Liver (tissue), 9 donors: Measurements from ENCODE around the gene TMIGD3. TPM values are rescaled to one million over a fixed set of nuclear protein-coding genes. Genes with fewer than 3 reads are reported as not detected.

Experiments used
- DNase-seq: peaks from one replicate; pipeline ENCODE4 v3.0.0-alpha.2; 2017; ENCODE audit warnings: low spot score
- H3K27ac ChIP-seq, 2 donors: one replicate each; pipeline ENCODE4 v1.7.0; 2013; ENCODE audit warnings: inconsistent platforms in 2 of 2, low read length in 2 of 2, control low read depth in 1 of 2, low read depth in 1 of 2, mild to moderate bottlenecking in 1 of 2
- H3K27me3 ChIP-seq, 4 donors: one replicate each; pipeline versions ENCODE4 v1.6.1 to v1.7.0; 2013; ENCODE audit warnings: low read length in 3 of 4, inconsistent platforms in 1 of 4, mild to moderate bottlenecking in 1 of 4, moderate library complexity in 1 of 4; ENCODE audit not compliant: control insufficient read depth in 4 of 4, insufficient read depth in 4 of 4
- H3K36me3 ChIP-seq, 4 donors: one replicate each; pipeline versions ENCODE4 v1.6.1 to v1.7.0; 2013; ENCODE audit warnings: low read length in 3 of 4, mild to moderate bottlenecking in 3 of 4, low read depth in 1 of 4, moderate library complexity in 1 of 4; ENCODE audit not compliant: control insufficient read depth in 4 of 4, insufficient read depth in 3 of 4
- H3K4me1 ChIP-seq, 4 donors: one replicate each; pipeline versions ENCODE4 v1.6.1 to v1.7.0; 2013; ENCODE audit warnings: low read length in 3 of 4, mild to moderate bottlenecking in 3 of 4, moderate library complexity in 1 of 4; ENCODE audit not compliant: control insufficient read depth in 4 of 4, insufficient read depth in 4 of 4
- H3K4me3 ChIP-seq, 3 donors: one replicate each; pipeline versions ENCODE4 v1.6.1 to v1.7.0; 2013; ENCODE audit warnings: low read length in 3 of 3, control low read depth in 1 of 3, low read depth in 1 of 3, mild to moderate bottlenecking in 1 of 3
- H3K9ac ChIP-seq, 2 donors: one replicate each; pipeline ENCODE4 v1.7.0; 2013; ENCODE audit warnings: low read length in 2 of 2, mild to moderate bottlenecking in 2 of 2, moderate library complexity in 2 of 2, control low read depth in 1 of 2, low read depth in 1 of 2
- H3K9me3 ChIP-seq, 4 donors: one replicate each; pipeline versions ENCODE4 v1.6.1 to v1.7.0; 2013; ENCODE audit warnings: low read length in 3 of 4; ENCODE audit not compliant: control insufficient read depth in 4 of 4
- ATF3 ChIP-seq: IDR thresholded peaks from 2 replicates; pipeline ENCODE4 v1.6.1; 2016; ENCODE audit warnings: antibody characterized with exemption
- CTCF ChIP-seq: fragments of 150-350 bp; IDR thresholded peaks from 2 replicates; pipeline ENCODE4 v1.5.1; 2017; ENCODE audit warnings: improper control_type of control experiment, low read depth, low read length; ENCODE audit not compliant: missing input control
- EGR1 ChIP-seq, 2 donors: IDR thresholded peaks; 2 replicates each; pipeline ENCODE4 v1.6.1; 2016 to 2018; ENCODE audit warnings: antibody characterized with exemption in 2 of 2, low read depth in 2 of 2
- FOXA1 ChIP-seq: IDR thresholded peaks from 2 replicates; pipeline ENCODE4 v1.6.1; 2016; ENCODE audit warnings: antibody characterized with exemption
- FOXA2 ChIP-seq: IDR thresholded peaks from 2 replicates; pipeline ENCODE4 v1.6.1; 2016; ENCODE audit warnings: antibody characterized with exemption
- GABPA ChIP-seq, 2 donors: IDR thresholded peaks in 1 of 2; conservative IDR thresholded peaks in 1 of 2; 2 replicates each; pipeline ENCODE4 v1.6.1; 2016; ENCODE audit warnings: antibody characterized with exemption in 2 of 2, mild to moderate bottlenecking in 1 of 2, moderate library complexity in 1 of 2
- HNF4A ChIP-seq, 2 donors: conservative IDR thresholded peaks; 2 replicates each; pipeline ENCODE4 v1.6.1; 2016; ENCODE audit warnings: antibody characterized with exemption in 2 of 2, mild to moderate bottlenecking in 2 of 2
- HNF4G ChIP-seq: IDR thresholded peaks from 2 replicates; pipeline ENCODE4 v1.6.1; 2016; ENCODE audit warnings: antibody characterized with exemption
- JUND ChIP-seq, 2 donors: IDR thresholded peaks; 2 replicates each; pipeline ENCODE4 v1.6.1; 2016; ENCODE audit warnings: antibody characterized with exemption in 2 of 2
- MAX ChIP-seq: IDR thresholded peaks from 2 replicates; pipeline ENCODE4 v1.6.1; 2016; ENCODE audit warnings: antibody characterized with exemption
- NR2F2 ChIP-seq: IDR thresholded peaks from 2 replicates; pipeline ENCODE4 v1.6.1; 2016; ENCODE audit warnings: antibody characterized with exemption
- RAD21 ChIP-seq, 2 donors: IDR thresholded peaks; 2 replicates each; pipeline ENCODE4 v1.6.1; 2016; ENCODE audit warnings: antibody characterized with exemption in 2 of 2, mild to moderate bottlenecking in 2 of 2
- REST ChIP-seq: IDR thresholded peaks from 2 replicates; pipeline ENCODE4 v1.6.1; 2016; ENCODE audit warnings: antibody characterized with exemption, mild to moderate bottlenecking
- RXRA ChIP-seq, 2 donors: IDR thresholded peaks; 2 replicates each; pipeline ENCODE4 v1.6.1; 2017 to 2018; ENCODE audit warnings: antibody characterized with exemption in 2 of 2, mild to moderate bottlenecking in 1 of 2
- SP1 ChIP-seq: IDR thresholded peaks from 2 replicates; pipeline ENCODE4 v1.6.1; 2018; ENCODE audit warnings: antibody characterized with exemption, mild to moderate bottlenecking
- TAF1 ChIP-seq: conservative IDR thresholded peaks from 2 replicates; pipeline ENCODE4 v1.6.1; 2016; ENCODE audit warnings: antibody characterized with exemption, mild to moderate bottlenecking
- YY1 ChIP-seq: IDR thresholded peaks from 2 replicates; pipeline ENCODE4 v1.6.1; 2016; ENCODE audit warnings: antibody characterized with exemption, mild to moderate bottlenecking
- ZBTB33 ChIP-seq: IDR thresholded peaks from 2 replicates; pipeline ENCODE4 v1.6.1; 2016; ENCODE audit warnings: antibody characterized with exemption
- WGBS: extraction: QIAGEN DNeasy Blood & Tissue Kit; methylation state at CpG from one replicate; pipeline ENCODE4 v1.1.7; 2013; 5-methylcytosine and 5-hydroxymethylcytosine counted together
- polyA plus RNA-seq, 2 donors: library from polyadenylated mRNA; stranded (reverse) in 1 of 2; unstranded in 1 of 2; fragments of 200-250 nt in 1 of 2; fragments of >200 nt in 1 of 2; fragmentation: Nextera tagmentation in 1 of 2; extraction: Ambion mirVana in 1 of 2; gene quantifications; one replicate each; pipeline versions ENCODE4 v1.2.1 to v1.2.3, GENCODE V29; 2013 to 2015
- total RNA-seq, 2 donors: library from RNA; depleted of rRNA; stranded (reverse); fragments of >200 nt; gene quantifications; one replicate each; pipeline ENCODE4 v1.2.3, GENCODE V29; 2014
- donor health status: healthy.
- donor health status: healthy.
- donor health status: healthy.
- donor health status: healthy.
- donor health status: healthy.

The TMIGD3 gene
- total and polyA plus RNA-seq, 4 donors = 2.6 to 5.9 (median 4.6) TPM

GRCh38 chr1:111487133-111487532 lies 16.3 kb downstream of the TMIGD3 start:
- Histone ChIP-seq H3K27me3 (no peaks in the 10 kb centered on the region), H3K36me3 (no peaks in the 10 kb centered on the region), H3K4me3 (no peak overlapping the region), H3K4me1 (no peaks in the 10 kb centered on the region), H3K9ac (no peak overlapping the region), H3K27ac (no peak overlapping the region), H3K9me3 (no peaks in the 10 kb centered on the region)
- DNase-seq = no peak
- 86% methylated on average over 6 of the region's 6 CpGs for WGBS
- no peak for TF ChIP-seq HNF4A (conservative IDR thresholded peaks at IDR 0.05)
- TF ChIP-seq EGR1 (IDR thresholded peaks at IDR 0.05; ENCODE audit: low read depth in 2 of 2) = no peak
- TF ChIP-seq CTCF = no peak
- no peak for TF ChIP-seq SP1
- TF ChIP-seq HNF4G = no peak
- no peak for TF ChIP-seq TAF1
- no peak for TF ChIP-seq ATF3
- TF ChIP-seq REST = no peak
- TF ChIP-seq JUND (IDR thresholded peaks at IDR 0.05) = no peak
- TF ChIP-seq YY1 = no peak
- no peak for TF ChIP-seq FOXA2
- no peak for TF ChIP-seq RXRA (IDR thresholded peaks at IDR 0.05)
- TF ChIP-seq NR2F2 = no peak
- TF ChIP-seq FOXA1 = no peak
- no peak for TF ChIP-seq ZBTB33
- TF ChIP-seq RAD21 (IDR thresholded peaks at IDR 0.05) = no peak
- TF ChIP-seq MAX = no peak
- no peak for TF ChIP-seq GABPA (IDR thresholded peaks at IDR 0.05 in 1 of 2, conservative IDR thresholded peaks at IDR 0.05 in 1 of 2)

- WGBS = 96% methylated on average over 7 of the region's 7 CpGs
- H3K27me3 ChIP-seq = no peaks in the 10 kb centered on the region
- no peaks in the 10 kb centered on the region for H3K4me1 ChIP-seq
- H3K9ac ChIP-seq = no peak overlapping the region
- no peaks in the 10 kb centered on the region for H3K36me3 ChIP-seq
- H3K4me3 ChIP-seq = no peak overlapping the region
- H3K27ac ChIP-seq = no peak overlapping the region
- no peaks in the 10 kb centered on the region for H3K9me3 ChIP-seq
- TF ChIP-seq CTCF = no peak
- no peak for TF ChIP-seq MAX
- TF ChIP-seq RXRA (IDR thresholded peaks at IDR 0.05) = no peak
- TF ChIP-seq FOXA2 = no peak
- TF ChIP-seq EGR1 (IDR thresholded peaks at IDR 0.05; ENCODE audit: low read depth in 2 of 2) = no peak
- TF ChIP-seq RAD21 (IDR thresholded peaks at IDR 0.05) = no peak
- no peak for TF ChIP-seq GABPA (IDR thresholded peaks at IDR 0.05 in 1 of 2, conservative IDR thresholded peaks at IDR 0.05 in 1 of 2)
- TF ChIP-seq JUND (IDR thresholded peaks at IDR 0.05) = no peak
- no peak for TF ChIP-seq HNF4G
- no peak for TF ChIP-seq FOXA1
- TF ChIP-seq YY1 = no peak
- TF ChIP-seq NR2F2 = no peak
- TF ChIP-seq ATF3 = no peak
- no peak for TF ChIP-seq SP1
- no peak for DNase-seq
Measured at GRCh38 chr1:111486431-111486830, 17.0 kb downstream of the TMIGD3 start.
